HCT116 (cell line): ENCODE results near the gene MAPK6. TPM values are rescaled to one million over a fixed set of nuclear protein-coding genes. Genes with fewer than 3 reads are reported as not detected.

Source experiments
- ATAC-seq: fragments of 200-7000 bp; cut with Tn5 transposase; 2 replicates; pipeline ENCODE4 v1.9.1; 2020; ENCODE audit warnings: mild to moderate bottlenecking, moderate library complexity
- BruUV-seq: library from RNA; stranded (reverse); fragments of 400-500 nt; replicated peaks from 2 replicates; lab custom pipeline; 2021; lab: Mats Ljungman, UMichigan
- CTCF ChIA-PET: fragments of 300-600 bp; sonication (Branson Sonifier 250); formaldehyde crosslinking; loops from one replicate; lab custom pipeline; 2021; ENCODE audit warnings: antibody characterized with exemption; lab: Charles Lee
- POLR2A ChIA-PET: fragments of 300-600, 350-600 bp; sonication (Branson Sonifier 250); formaldehyde crosslinking; loops from one replicate; lab custom pipeline; 2021; ENCODE audit warnings: antibody characterized with exemption; lab: Charles Lee
- RAD21 ChIA-PET, 2 experiments: fragments of 300-600 bp; sonication (Branson Sonifier 250); formaldehyde crosslinking; loops; one replicate each; lab custom pipeline; 2023; ENCODE audit warnings: low total read pairs in 2 of 2; ENCODE audit not compliant: uncharacterized antibody in 2 of 2, unreplicated experiment in 2 of 2, low non-redundant PET in 1 of 2; lab: Charles Lee
- DNase-seq: peaks from one replicate; pipeline ENCODE4 v3.0.0-alpha.2; 2010; ENCODE audit warnings: low read depth, low spot score
- H2AFZ ChIP-seq: fragments of 200-600 bp; shearing (Covaris generic), sonication (generic); 2 replicates; pipeline ENCODE4 v1.6.1; 2017; ENCODE audit warnings: low read depth, mixed run types, mixed read lengths, antibody characterized with exemption, low read length; ENCODE audit not compliant: poor library complexity, severe bottlenecking
- H3K27ac ChIP-seq: 2 replicates; pipeline ENCODE4 v1.5.1; 2012; ENCODE audit warnings: low read depth, low read length
- H3K27me3 ChIP-seq: fragments of 200-600 bp; sonication (generic); 2 replicates; pipeline ENCODE4 v1.6.1; 2016; ENCODE audit warnings: mixed run types, low read length, mixed read lengths; ENCODE audit not compliant: insufficient read depth
- H3K36me3 ChIP-seq, 2 experiments: fragments of 200-500 bp in 1 of 2; fragments of 200-600 bp in 1 of 2; sonication (Bioruptor generic) in 1 of 2; sonication (generic) in 1 of 2; 2 replicates each; pipeline versions ENCODE4 v1.5.1 to v1.6.1; 2014 to 2016; ENCODE audit warnings: low read length in 2 of 2, inconsistent platforms in 1 of 2, mixed read lengths in 1 of 2, mixed run types in 1 of 2; ENCODE audit not compliant: insufficient read depth in 2 of 2, control insufficient read depth in 1 of 2
- H3K4me1 ChIP-seq, 2 experiments: fragments of 200-600 bp in 1 of 2; sonication (generic) in 1 of 2; 2 replicates each; pipeline versions ENCODE4 v1.5.1 to v1.6.1; 2012 to 2017; ENCODE audit warnings: low read length in 2 of 2, inconsistent platforms in 1 of 2, mild to moderate bottlenecking in 1 of 2, mixed read lengths in 1 of 2, mixed run types in 1 of 2, moderate library complexity in 1 of 2; ENCODE audit not compliant: insufficient read depth in 2 of 2, control insufficient read depth in 1 of 2
- H3K4me2 ChIP-seq: fragments of 200-600 bp; sonication (generic); 2 replicates; pipeline ENCODE4 v1.6.1; 2017; ENCODE audit warnings: mixed run types, low read length, mixed read lengths
- H3K4me3 ChIP-seq, 2 experiments: fragments of 200-600 bp in 1 of 2; sonication (generic) in 1 of 2; replicated peaks in 1 of 2; 2 replicates each; pipeline ENCODE4 v1.5.1; 2011 to 2016; ENCODE audit warnings: low read length in 2 of 2, control low read depth in 1 of 2, low read depth in 1 of 2, mild to moderate bottlenecking in 1 of 2, mixed read lengths in 1 of 2, mixed run types in 1 of 2
- H3K79me2 ChIP-seq: fragments of 200-600 bp; sonication (generic); 2 replicates; pipeline ENCODE4 v1.6.1; 2017; ENCODE audit warnings: mild to moderate bottlenecking, mixed run types, low read length, moderate library complexity, mixed read lengths; ENCODE audit not compliant: insufficient read depth
- H3K9ac ChIP-seq: fragments of 200-600 bp; sonication (generic); 2 replicates; pipeline ENCODE4 v1.6.1; 2016; ENCODE audit warnings: low read length, mixed read lengths
- H3K9me2 ChIP-seq: fragments of 200-600 bp; sonication (generic), shearing (Covaris generic); 2 replicates; pipeline ENCODE4 v1.6.1; 2017; ENCODE audit warnings: mixed run types, mild to moderate bottlenecking, moderate library complexity; ENCODE audit not compliant: insufficient read depth
- H3K9me3 ChIP-seq, 2 experiments: fragments of 200-500 bp in 1 of 2; fragments of 200-600 bp in 1 of 2; sonication (Bioruptor generic) in 1 of 2; sonication (generic) in 1 of 2; 2 replicates each; pipeline ENCODE4 v1.6.1; 2014 to 2017; ENCODE audit warnings: low read length in 2 of 2, mixed read lengths in 2 of 2, inconsistent platforms in 1 of 2, low read depth in 1 of 2, mild to moderate bottlenecking in 1 of 2, mixed run types in 1 of 2, moderate library complexity in 1 of 2; ENCODE audit not compliant: control insufficient read depth in 1 of 2, insufficient read depth in 1 of 2
- H4K20me1 ChIP-seq: fragments of 200-600 bp; sonication (generic), shearing (Covaris generic); 2 replicates; pipeline ENCODE4 v1.6.1; 2017; ENCODE audit warnings: mixed run types, mild to moderate bottlenecking, moderate library complexity; ENCODE audit not compliant: insufficient read depth
- CEBPB ChIP-seq: IDR thresholded peaks from 2 replicates; pipeline ENCODE4 v1.6.1; 2012; ENCODE audit warnings: low read depth
- ELF1 ChIP-seq: IDR thresholded peaks from 2 replicates; pipeline ENCODE4 v1.6.1; 2012; ENCODE audit warnings: low read depth, borderline replicate concordance
- EZH2 ChIP-seq: fragments of 200-600 bp; sonication (generic); IDR thresholded peaks from 2 replicates; pipeline ENCODE4 v1.6.1; 2017; ENCODE audit warnings: antibody characterized with exemption, mixed run types
- FOSL1 ChIP-seq: IDR thresholded peaks from 2 replicates; pipeline ENCODE4 v1.6.1; 2012; ENCODE audit warnings: low read depth
- JUND ChIP-seq: IDR thresholded peaks from 2 replicates; pipeline ENCODE4 v1.6.1; 2012
- POLR2AphosphoS5 ChIP-seq: IDR thresholded peaks from 2 replicates; pipeline ENCODE4 v1.6.1; 2011; ENCODE audit warnings: mild to moderate bottlenecking, low read depth, low read length, moderate library complexity
- RAD21 ChIP-seq: IDR thresholded peaks from 2 replicates; pipeline ENCODE4 v1.6.1; 2012; ENCODE audit warnings: low read depth, mild to moderate bottlenecking
- SP1 ChIP-seq: IDR thresholded peaks from 2 replicates; pipeline ENCODE4 v1.6.1; 2012; ENCODE audit warnings: low read depth
- SRF ChIP-seq: IDR thresholded peaks from 2 replicates; pipeline ENCODE4 v1.6.1; 2012; ENCODE audit warnings: low read depth
- intact Hi-C: fragments of 100-400 bp; cut with micrococcal nuclease; formaldehyde crosslinking; loops from 2 replicates; pipeline ENCODE4 v1.10.0; 2022
- total RNA-seq: library from RNA; stranded (reverse); gene quantifications from one replicate; pipeline ENCODE4 v1.2.1, GENCODE V29; 2021; ENCODE audit not compliant: unreplicated experiment

MAPK6 gene
- total RNA-seq, 1 experiment from 2014 or later, result 57.4 TPM

DNA sequence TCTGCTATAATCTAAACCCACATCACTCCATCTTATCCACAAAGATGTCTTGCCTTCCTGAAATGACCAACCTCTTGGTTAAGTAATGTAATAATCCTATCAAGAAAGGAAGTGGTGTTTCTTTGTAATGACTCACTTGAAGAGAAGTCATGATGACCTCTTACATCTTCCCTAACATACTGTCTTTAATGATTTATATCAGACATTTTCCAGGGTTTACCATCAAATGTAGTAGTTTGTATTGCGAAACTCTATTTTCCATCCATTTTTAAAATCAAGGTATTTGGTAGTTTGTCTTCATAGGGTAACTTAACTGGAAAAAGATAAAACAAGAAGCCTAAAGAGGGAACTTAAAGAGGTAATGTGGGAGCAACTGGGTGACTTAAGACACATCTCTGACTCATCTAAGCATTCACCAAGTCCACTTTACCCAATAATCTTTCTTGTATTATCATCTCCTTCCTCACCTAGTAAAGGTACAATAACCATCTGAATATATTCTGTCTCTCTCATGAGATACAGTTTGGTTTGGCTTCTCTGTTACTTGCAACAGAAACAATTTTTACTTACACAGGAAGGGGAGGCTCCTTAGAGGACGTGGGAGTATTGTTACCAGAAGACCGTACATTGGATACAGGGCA, 5.7 kb upstream of the MAPK6 start:
- H3K79me2 ChIP-seq, result no peaks in the 10 kb centered on the region
- POLR2A ChIA-PET, result no interaction called here
- no peaks in the 10 kb centered on the region for H4K20me1 ChIP-seq
- no peak overlapping the region for H3K4me3 ChIP-seq
- H3K27ac ChIP-seq, result no peak overlapping the region
- DNase-seq (no peak), ATAC-seq (no peak)
- peak overlapping the region; percentile 44 for H2AFZ ChIP-seq
- H3K9ac ChIP-seq, result no peak overlapping the region
- H3K27me3 ChIP-seq, result no peaks in the 10 kb centered on the region
- H3K4me2 ChIP-seq, result peak overlapping the region; percentile 27; the same call in 1 of the 2 replicates
- intact Hi-C loops, result no loop called here
- H3K9me2 ChIP-seq, result no peaks in the 10 kb centered on the region
- no peaks in the 10 kb centered on the region for H3K9me3 ChIP-seq
- BruUV-seq, result no TSS peak
- peaks cover 15 to 27% of the 10 kb centered on the region in 2 experiments; a peak in 3 of 4 replicates for H3K4me1 ChIP-seq
- CTCF ChIA-PET, result no interaction called here
- peak; percentile 26; the same call in 1 of the 2 replicates for TF ChIP-seq FOSL1
- peak; percentile 63; the same call in 1 of the 2 replicates for TF ChIP-seq CEBPB
- no peak for TF ChIP-seq EZH2
- no peak for TF ChIP-seq RAD21
- TF ChIP-seq POLR2AphosphoS5, result no peak
- TF ChIP-seq JUND, result peak; percentile 36; the same call in 1 of the 2 replicates
- TF ChIP-seq SP1, result peak; percentile 27; the same call in 1 of the 2 replicates
- no peak for TF ChIP-seq SRF
- no peaks in the 10 kb centered on the region for H3K36me3 ChIP-seq
- RAD21 ChIA-PET, result no interaction called here

- H3K27ac ChIP-seq, result no peak overlapping the region
- no peaks in the 10 kb centered on the region for H3K27me3 ChIP-seq
- H3K9me3 ChIP-seq, result no peaks in the 10 kb centered on the region
- no TSS peak for BruUV-seq
- H3K36me3 ChIP-seq, result no peaks in the 10 kb centered on the region
- DNase-seq, result no peak
- ChIA-PET RAD21 (no interaction called here), POLR2A (no interaction called here), CTCF (no interaction called here)
- no peaks in the 10 kb centered on the region for H3K9me2 ChIP-seq
- intact Hi-C loops, result no loop called here
- H3K4me2 ChIP-seq, result no peak overlapping the region
- ATAC-seq, result no peak
- H3K9ac ChIP-seq, result no peak overlapping the region
- no peaks in the 10 kb centered on the region for H4K20me1 ChIP-seq
- H3K79me2 ChIP-seq, result peaks cover under 1% of the 10 kb centered on the region; the same call in 1 of the 2 replicates
- TF ChIP-seq ELF1, result no peak
- TF ChIP-seq POLR2AphosphoS5, result no peak
- H2AFZ ChIP-seq, result no peak overlapping the region
- peaks cover 20 to 34% of the 10 kb centered on the region in 2 experiments; a peak in 3 of 4 replicates for H3K4me1 ChIP-seq
- no peak overlapping the region for H3K4me3 ChIP-seq
These were observed 4.4 kb upstream of the MAPK6 start for GRCh38 chr15:52014616-52015015.
